Stimulated activated CD8-positive, alpha-beta memory T cell treated with anti-CD3 and anti-CD28 coated beads, Interleukin-12 subunit alpha, Interleukin-12 subunit beta, amount 100 ng/mL, for 1 hour (primary cell): Measurements from ENCODE around the gene SETX.

Experiments
- DNase-seq: peaks from one replicate; pipeline ENCODE4 v3.0.0-alpha.2; 2020; ENCODE audit warnings: low read depth

SETX gene

GRCh38 chr9:132357764-132358163 is 3.0 kb upstream of the SETX start:
- DNase-seq, result no peak

GRCh38 chr9:132356324-132356924 is 1.6 kb upstream of the SETX start:
- no peak for DNase-seq

GRCh38 chr9:132351404-132352045 is 3.3 kb downstream of the SETX start:
- no peak for DNase-seq

- no peak for DNase-seq
Observed at GRCh38 chr9:132350861-132351315, 3.9 kb downstream of the SETX start.

- DNase-seq, result no peak
Observed at GRCh38 chr9:132348676-132349075, 6.1 kb downstream of the SETX start.

GRCh38 chr9:132346177-132346576 is 8.6 kb downstream of the SETX start:
- no peak for DNase-seq

GRCh38 chr9:132341177-132341840 is 13.5 kb downstream of the SETX start:
- DNase-seq, result no peak

- no peak for DNase-seq
Observed at GRCh38 chr9:132334364-132334763, 20.4 kb downstream of the SETX start.

- no peak for DNase-seq
Observed at GRCh38 chr9:132333556-132333955, 21.2 kb downstream of the SETX start.

GRCh38 chr9:132328580-132328979 is 26.2 kb downstream of the SETX start:
- no peak for DNase-seq

GRCh38 chr9:132327537-132327936 is 27.2 kb downstream of the SETX start:
- no peak for DNase-seq

- no peak for DNase-seq
Observed at GRCh38 chr9:132324425-132324824, 30.4 kb downstream of the SETX start.

GRCh38 chr9:132319421-132320110 is 35.2 kb downstream of the SETX start:
- no peak for DNase-seq

- DNase-seq, result no peak
Observed at GRCh38 chr9:132312873-132313272, 41.9 kb downstream of the SETX start.

GRCh38 chr9:132312426-132312825 is 42.4 kb downstream of the SETX start:
- DNase-seq, result no peak

GRCh38 chr9:132311978-132312377 is 42.8 kb downstream of the SETX start:
- no peak for DNase-seq

GRCh38 chr9:132309056-132309455 is 45.7 kb downstream of the SETX start:
- DNase-seq, result no peak

GRCh38 chr9:132301521-132301920 is 53.3 kb downstream of the SETX start:
- no peak for DNase-seq

GRCh38 chr9:132299221-132299620 is 55.6 kb downstream of the SETX start:
- no peak for DNase-seq

- no peak for DNase-seq
Observed at GRCh38 chr9:132295181-132295580, 59.6 kb downstream of the SETX start.

GRCh38 chr9:132293145-132293721 is 61.6 kb downstream of the SETX start:
- no peak for DNase-seq

- no peak for DNase-seq
Observed at GRCh38 chr9:132288966-132289365, 65.8 kb downstream of the SETX start.

- DNase-seq, result no peak
Observed at GRCh38 chr9:132288361-132288760, 66.4 kb downstream of the SETX start.
